NCI-H82 treated with DMSO at 0.1 percent for 48 hours (cell line): Measurements from ENCODE around the gene LCAT.

Experiments
- DNase-seq: peaks from one replicate; lab custom pipeline; 2025; ENCODE audit not compliant: unreplicated experiment; lab: John Stamatoyannopoulos, UW

The LCAT gene

GRCh38 chr16:67914758-67915495 is 29.0 kb downstream of the LCAT start:
- no peak for DNase-seq

- no peak for DNase-seq
Measured at GRCh38 chr16:67910158-67910557, 33.8 kb downstream of the LCAT start.

- no peak for DNase-seq
Measured at GRCh38 chr16:67909056-67909742, 34.7 kb downstream of the LCAT start.

- no peak for DNase-seq
Measured at GRCh38 chr16:67907397-67908180, 36.3 kb downstream of the LCAT start.

GRCh38 chr16:67902831-67903230 is 41.1 kb downstream of the LCAT start:
- DNase-seq, result no peak

- no peak for DNase-seq
Measured at GRCh38 chr16:67901734-67902133, 42.2 kb downstream of the LCAT start.

- DNase-seq, result no peak
Measured at GRCh38 chr16:67897231-67897630, 46.7 kb downstream of the LCAT start.

- no peak for DNase-seq
Measured at GRCh38 chr16:67893743-67894399, 50.0 kb downstream of the LCAT start.

GRCh38 chr16:67892899-67893742 is 50.8 kb downstream of the LCAT start, which contains the start of gene PSKH1:
PSKH1 (plus strand) TSS chr16:67893254; CDS start chr16:67908750, 15,496 bp downstream.
- DNase-seq, result peak; percentile 90

GRCh38 chr16:67892375-67892774 is 51.5 kb downstream of the LCAT start:
- DNase-seq, result no peak
